Astrocyte (in vitro differentiated cells and primary cell): ENCODE data around the gene PCDHGC3.

Experiments used
- CTCF ChIP-seq: IDR thresholded peaks from 2 replicates; pipeline ENCODE4 v1.5.1; 2011; ENCODE audit warnings: low read depth, mild to moderate bottlenecking, inconsistent platforms, low read length, moderate library complexity; ENCODE audit not compliant: insufficient read depth
- EZH2 ChIP-seq: IDR thresholded peaks from 2 replicates; pipeline ENCODE4 v1.6.1; 2012; ENCODE audit warnings: mild to moderate bottlenecking, low read length, inconsistent platforms; ENCODE audit not compliant: insufficient read depth

- TF ChIP-seq CTCF (no peak), EZH2 (no peak)
These were observed 556 bp downstream of the PCDHGC3 start for GRCh38 chr5:141476132-141476911.
